HG02870 (cell line): ENCODE results near the gene HES3.
A peak's percentile ranks its signal among the peaks of the same experiment; 100 is the strongest.

Experiments used
- ATAC-seq: cut with Tn5 transposase; IDR thresholded peaks from one replicate; pipeline ENCODE4 v1.9.1; 2021; ENCODE audit warnings: mild to moderate bottlenecking, moderate library complexity; ENCODE audit not compliant: unreplicated experiment

The HES3 gene, protein sequence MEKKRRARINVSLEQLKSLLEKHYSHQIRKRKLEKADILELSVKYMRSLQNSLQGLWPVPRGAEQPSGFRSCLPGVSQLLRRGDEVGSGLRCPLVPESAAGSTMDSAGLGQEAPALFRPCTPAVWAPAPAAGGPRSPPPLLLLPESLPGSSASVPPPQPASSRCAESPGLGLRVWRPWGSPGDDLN

GRCh38 chr1:6243993-6244392, at the start of gene HES3:
Gene HES3, plus strand, starts transcription at chr1:6244179. Its CDS starts 187 bp downstream, at chr1:6244366.
- no peak for ATAC-seq

GRCh38 chr1:6197746-6198427, 46.1 kb upstream of the HES3 start:
- ATAC-seq, result no peak

GRCh38 chr1:6198646-6199297, 45.2 kb upstream of the HES3 start:
- no peak for ATAC-seq

DNA sequence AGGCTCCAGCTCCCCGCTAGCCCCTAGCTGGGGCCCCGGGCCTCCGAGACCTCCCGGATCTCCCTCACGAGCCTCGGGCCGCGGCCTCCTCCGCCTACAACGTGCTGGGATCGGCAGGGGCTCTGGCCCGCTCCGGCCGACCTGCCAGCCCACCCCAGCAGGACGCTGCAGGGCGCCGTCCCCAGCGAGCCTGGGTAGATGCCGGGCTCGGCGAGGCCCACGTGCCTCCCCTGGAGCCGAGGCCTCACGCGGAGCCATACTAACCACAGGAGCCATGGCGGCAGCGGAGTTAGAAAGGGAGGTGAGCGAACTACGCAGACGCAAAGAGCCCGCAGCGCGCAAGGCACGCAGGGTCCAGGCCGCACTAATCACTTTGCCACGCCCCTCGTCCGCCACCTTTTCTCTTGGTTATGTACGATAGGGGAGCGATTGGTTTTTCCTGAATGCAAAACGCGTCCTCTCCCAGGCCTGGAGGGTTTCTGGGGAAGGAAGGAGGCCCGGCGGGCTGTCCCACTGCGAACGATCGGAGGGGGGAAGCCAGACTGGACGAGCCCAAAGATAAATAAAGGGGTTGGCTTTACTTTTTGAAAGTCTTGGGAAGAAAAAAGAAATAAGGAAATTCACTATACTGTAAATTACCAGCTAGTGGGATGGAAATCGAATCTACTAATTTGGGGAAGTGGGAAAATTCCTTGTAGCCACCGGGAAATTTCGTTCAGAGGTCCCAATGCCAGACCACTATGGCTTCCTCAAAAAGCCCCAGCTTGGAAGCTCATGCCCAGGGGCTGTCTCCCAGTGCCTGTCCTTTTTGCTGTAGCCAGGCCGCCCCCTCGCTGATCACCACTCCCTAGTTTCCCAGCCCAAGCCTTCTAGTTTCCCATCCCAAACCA, 44.4 kb upstream of the HES3 start, which contains the start of gene RPL22:
Gene RPL22 (minus strand): TSS at position 298 of the 890 bp plus-strand sequence. CDS start 22 bp downstream, at position 276.
- ATAC-seq, result peak; percentile 94

GRCh38 chr1:6200188-6200809, 43.7 kb upstream of the HES3 start:
- no peak for ATAC-seq

DNA sequence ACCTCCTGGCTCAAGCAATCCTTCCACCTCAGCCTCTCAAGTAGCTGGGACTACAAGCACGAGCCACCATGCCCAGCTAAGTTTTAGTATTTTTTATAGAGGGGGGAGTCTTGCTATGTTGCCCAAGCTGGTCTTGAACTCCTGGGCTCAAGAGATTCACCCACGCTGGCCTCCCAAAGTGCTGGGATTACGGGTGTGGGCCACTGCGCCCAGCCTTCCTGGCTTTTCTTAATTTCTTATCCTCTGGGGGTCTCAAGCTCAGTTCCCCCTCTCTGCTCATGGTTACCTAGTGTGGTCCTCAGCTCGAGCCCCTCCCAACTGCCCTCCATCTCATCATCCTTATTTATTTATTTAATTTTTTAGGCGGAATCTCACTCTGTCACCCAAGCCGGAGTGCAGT, 41.7 kb upstream of the HES3 start:
- no peak for ATAC-seq

DNA sequence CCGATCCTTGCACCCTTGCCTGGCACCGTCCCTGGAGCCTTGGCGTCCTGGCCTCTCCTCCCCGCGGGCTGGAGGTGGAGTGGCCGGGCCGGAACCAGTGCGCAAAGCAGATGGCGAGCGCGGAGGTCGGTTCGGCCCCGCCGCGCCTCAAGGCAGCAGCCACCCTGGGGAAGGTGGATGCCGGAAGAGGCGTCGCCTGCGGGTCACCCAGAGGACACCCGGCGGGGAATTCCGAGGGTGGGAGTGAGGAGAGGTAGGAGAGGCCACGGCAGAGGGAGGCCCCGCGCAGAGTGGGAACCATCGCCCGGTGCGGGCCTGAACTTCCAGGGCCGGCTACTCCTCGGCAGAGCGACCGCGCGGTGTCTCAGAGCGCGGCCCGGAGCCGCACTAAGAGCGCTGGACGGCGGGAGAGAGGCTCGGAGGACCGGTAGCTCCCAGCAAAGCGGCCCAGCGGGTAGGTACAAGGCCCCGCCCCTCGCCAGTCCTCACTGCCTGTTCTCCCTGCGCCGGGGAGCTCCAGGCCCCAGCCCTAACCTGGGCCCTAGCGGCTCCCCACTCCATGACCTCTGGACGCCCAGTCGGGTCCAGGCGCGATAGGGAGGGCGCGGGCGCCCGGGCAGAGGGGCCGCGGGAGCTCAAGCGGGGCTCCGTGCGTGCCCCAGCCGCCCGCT, 38.0 kb upstream of the HES3 start, which contains the start of gene RNF207:
Gene RNF207 (plus strand): TSS at position 271 of the 671 bp plus-strand sequence. CDS start 417 bp downstream, outside the sequence.
- peak; percentile 61 for ATAC-seq

DNA sequence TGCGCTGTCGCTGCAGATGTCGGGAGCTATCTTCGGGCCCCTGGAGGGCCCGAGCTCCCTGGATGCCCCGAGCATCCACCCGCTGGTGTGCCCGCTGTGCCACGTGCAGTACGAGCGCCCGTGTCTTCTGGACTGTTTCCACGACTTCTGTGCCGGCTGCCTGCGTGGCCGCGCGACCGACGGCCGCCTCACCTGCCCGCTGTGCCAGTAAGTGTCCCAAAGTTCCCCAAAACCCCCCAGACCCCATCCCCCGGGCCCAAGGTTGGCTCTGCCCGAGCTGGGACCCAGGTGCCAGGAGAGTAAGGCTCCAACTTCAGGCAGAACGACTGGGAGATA, 37.5 kb upstream of the HES3 start:
- peak; percentile 5 for ATAC-seq

DNA sequence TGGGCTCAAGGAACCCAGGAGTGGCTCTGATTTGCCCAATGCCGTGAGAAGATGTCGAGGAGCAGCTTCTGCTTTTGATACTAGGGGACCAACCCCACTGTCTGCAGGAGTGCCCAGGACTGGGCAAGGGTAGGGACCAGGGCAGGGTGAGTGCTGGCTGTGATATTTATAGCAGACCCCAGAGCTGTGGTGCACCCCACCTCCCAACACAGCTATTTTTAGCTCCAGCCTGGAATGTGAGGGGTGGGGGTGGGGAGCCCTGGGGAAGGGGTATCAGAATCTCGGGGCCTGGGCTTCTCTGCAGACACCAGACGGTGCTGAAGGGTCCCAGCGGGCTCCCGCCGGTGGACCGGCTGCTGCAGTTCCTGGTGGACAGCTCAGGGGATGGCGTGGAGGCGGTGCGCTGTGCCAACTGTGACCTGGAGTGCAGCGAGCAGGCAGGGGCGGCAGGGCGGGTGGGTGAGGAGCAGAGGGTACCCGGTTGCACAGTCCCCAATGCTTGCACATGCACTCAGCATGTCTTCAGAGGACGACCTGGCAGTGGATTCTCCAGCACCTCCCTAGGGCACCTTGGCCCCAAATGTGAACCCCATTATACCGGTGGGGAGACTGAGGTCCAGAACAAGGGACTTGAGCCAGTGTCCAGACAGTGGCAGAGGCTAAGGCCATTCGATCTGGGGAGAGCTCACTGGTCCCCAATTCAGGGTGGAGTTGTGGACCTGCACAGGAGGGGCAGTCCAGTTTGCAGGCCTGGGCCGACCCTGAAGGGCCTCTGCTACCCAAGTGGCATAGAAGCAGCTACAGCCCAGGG, 36.7 kb upstream of the HES3 start:
- ATAC-seq, result no peak

DNA sequence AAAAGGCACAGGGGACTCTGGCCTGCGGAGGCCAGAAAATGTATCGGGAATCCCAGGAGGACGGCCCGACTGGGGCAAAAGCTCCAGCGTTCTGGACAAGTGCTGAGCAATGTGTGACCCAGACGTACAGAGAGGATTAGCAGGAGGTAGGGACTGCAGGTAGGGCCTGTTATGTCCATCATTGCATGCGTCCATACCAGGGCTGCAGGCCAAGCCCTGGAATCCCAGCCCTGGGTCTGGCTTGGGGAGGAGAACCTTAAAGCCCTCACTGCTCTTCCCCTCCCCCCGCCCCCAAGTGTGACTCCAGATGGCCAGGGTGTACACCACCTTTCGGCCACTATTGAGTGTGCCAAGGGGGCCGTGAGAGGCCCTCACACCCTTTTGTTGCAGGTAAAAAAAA, 36.1 kb upstream of the HES3 start:
- ATAC-seq, result no peak

DNA sequence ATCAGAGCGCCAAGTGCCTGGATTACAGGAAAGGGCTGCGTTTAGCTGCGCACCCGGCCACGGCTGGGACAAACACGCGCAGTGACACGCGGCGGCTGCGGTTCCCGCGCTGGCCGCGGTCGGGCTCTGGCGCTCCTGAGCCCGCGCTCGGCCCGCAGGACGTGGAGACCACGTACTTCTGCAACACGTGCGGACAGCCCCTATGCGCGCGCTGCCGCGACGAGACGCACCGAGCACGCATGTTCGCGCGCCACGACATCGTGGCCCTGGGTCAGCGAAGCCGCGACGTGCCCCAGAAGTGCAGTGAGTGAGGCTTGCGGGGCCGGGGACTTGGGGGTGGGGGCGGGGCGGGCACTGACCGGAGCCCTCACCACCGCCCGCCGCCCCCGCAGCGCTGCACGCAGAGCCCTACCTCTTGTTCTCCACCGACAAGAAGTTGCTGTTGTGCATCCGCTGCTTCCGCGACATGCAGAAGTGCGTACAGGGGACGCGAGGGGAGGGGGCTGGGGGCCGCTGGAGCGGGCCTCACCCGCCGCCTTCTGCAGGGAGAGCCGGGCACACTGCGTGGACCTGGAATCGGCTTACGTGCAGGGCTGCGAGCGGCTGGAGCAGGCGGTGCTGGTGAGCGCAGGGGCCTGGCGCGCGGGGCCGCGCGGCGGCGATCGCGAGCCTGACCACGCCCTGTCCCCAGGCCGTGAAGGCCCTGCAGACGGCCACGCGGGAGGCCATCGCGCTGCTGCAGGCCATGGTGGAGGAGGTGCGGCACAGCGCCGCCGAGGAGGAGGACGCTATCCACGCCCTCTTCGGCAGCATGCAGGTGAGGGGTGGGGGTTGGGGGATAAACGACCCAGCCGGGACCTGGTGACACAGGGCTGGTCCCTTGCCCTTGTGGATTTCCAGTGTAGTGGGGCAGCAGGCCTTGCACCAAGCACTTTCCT, 35.0 kb upstream of the HES3 start:
- ATAC-seq, result no peak

GRCh38 chr1:6209661-6210580, 34.1 kb upstream of the HES3 start:
- no peak for ATAC-seq

DNA sequence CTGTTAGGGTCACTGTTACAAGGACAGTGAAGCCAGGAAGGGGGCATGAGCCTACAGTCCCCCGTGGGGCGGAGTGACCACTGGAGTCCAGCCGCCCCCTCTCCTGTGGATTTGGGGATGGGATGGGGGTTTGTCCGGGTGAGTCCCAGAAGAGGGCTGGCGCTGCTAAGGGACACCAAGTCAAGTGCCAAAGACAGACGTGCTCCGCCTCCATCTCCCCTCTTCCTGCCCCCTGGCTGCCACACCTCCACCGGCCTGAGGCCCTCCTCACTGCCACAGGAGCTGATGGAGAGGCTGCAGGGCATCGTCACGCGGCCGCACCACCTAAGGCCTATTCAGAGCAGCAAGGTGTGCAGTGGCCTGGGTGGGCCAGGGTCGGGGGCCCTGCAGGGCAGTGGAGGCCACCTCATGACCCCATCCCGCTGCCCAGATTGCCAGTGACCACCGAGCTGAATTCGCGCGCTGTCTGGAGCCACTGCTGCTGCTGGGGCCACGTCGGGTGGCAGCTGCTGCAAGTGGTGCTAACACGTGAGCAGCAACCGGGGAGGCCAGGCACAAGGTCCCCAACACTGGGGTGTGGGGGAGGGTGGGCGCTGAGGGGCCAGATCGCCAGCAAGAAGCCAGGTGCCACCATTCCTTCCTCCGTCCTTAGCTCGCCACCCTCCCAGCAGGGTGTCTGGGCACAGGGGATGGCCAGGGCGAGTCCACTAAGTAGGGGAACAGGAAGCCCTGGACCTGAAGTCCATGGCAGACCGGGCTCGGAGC, 33.2 kb upstream of the HES3 start:
- no peak for ATAC-seq

DNA sequence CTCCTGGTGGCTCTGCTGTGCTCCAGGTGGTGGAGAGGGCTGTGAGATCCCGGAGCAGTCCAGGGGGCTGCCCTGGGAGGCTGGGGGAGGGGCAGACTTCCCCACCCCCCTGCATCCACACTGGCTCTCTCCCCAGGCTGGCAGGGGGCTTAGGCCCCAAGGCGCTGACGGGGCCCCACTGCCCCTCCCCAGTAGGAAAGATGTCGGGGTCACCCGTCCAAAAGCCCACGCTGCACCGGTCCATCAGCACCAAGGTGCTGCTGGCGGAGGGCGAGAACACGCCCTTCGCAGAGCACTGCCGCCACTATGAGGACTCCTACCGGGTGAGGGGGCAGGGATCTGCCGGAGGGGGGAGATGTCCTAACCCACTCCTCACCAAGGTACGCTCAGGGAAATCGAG, 32.2 kb upstream of the HES3 start:
- ATAC-seq, result no peak

DNA sequence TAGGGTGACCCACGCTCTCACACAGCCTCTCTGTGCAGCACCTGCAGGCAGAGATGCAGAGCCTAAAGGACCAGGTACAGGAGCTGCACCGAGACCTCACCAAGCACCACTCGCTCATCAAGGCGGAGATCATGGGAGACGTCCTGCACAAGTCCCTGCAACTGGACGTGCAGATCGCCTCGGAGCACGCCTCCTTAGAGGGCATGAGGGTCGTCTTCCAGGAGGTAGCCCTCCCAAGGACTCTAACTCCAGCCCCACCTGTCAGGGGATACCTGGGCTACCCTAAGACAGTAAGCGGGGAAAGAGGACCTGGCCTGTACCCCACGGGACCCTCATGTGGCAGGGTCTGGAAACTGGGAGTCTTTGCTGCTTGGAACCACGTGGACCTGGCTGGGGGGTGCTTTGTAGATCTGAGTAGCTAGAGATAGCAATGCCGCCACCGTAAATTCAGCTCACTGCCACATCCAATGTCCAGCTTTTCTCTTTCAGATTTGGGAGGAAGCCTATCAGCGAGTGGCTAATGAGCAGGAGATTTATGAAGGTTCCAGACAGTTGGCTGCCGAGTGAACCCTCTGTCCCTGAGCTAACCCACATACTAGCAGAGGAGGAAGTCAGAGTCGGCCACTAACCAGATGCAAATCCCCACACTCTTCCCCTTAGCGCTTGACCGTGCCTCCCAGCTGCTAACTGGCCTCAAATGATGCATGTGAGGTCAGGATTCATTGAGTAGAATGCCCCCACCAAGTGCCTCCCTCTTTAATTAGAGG, 31.6 kb upstream of the HES3 start:
- no peak for ATAC-seq
